H1 (cell line): Measurements from ENCODE around the gene SVIL.

Source experiments
- ATF2 ChIP-seq: IDR thresholded peaks from 2 replicates; pipeline ENCODE4 v1.6.1; 2012; ENCODE audit warnings: low read length, inconsistent platforms
- CTCF ChIP-seq, 3 experiments: IDR thresholded peaks; 1 replicate in 2 of 3; 2 replicates in 1 of 3; pipeline versions ENCODE4 v1.5.1 to v1.6.1; 2011; ENCODE audit warnings: low read length in 3 of 3, mild to moderate bottlenecking in 3 of 3, inconsistent platforms in 2 of 3, low read depth in 1 of 3, moderate library complexity in 1 of 3; ENCODE audit not compliant: insufficient read depth in 1 of 3; ENCODE audit errors: control extremely low read depth in 1 of 3
- EP300 ChIP-seq, 2 experiments: IDR thresholded peaks; 1 replicate in 1 of 2; 2 replicates in 1 of 2; pipeline ENCODE4 v1.6.1; 2011 to 2012; ENCODE audit warnings: low read depth in 2 of 2, low read length in 2 of 2, mild to moderate bottlenecking in 2 of 2, borderline replicate concordance in 1 of 2, inconsistent platforms in 1 of 2, moderate library complexity in 1 of 2
- EZH2 ChIP-seq: fragments of 200-600 bp; sonication (generic); IDR thresholded peaks from 2 replicates; pipeline ENCODE4 v1.7.1; 2012; ENCODE audit warnings: low read depth, mild to moderate bottlenecking, moderate library complexity, low read length, inconsistent platforms; ENCODE audit not compliant: severe bottlenecking
- RXRA ChIP-seq: IDR thresholded peaks from 2 replicates; pipeline ENCODE4 v1.6.1; 2011; ENCODE audit warnings: low read depth, mild to moderate bottlenecking, low read length, moderate library complexity; ENCODE audit not compliant: insufficient read depth

- TF ChIP-seq ATF2: no peak
- TF ChIP-seq EZH2: no peak
- TF ChIP-seq EP300 (IDR thresholded peaks at IDR 0.05; ENCODE audit: borderline replicate concordance in 1 of 2, low read depth in 2 of 2, low read length in 2 of 2): no peak
- TF ChIP-seq RXRA: no peak
- TF ChIP-seq CTCF (IDR thresholded peaks at IDR 0.05; ENCODE audit: control extremely low read depth in 1 of 3, insufficient read depth in 1 of 3, low read depth in 1 of 3, low read length in 3 of 3): no peak
Measured at GRCh38 chr10:29671968-29672367, 37.2 kb upstream of the SVIL start.
